Embryonic facial prominence (tissue), 1 donor: ENCODE results near the gene PPARA.

Source experiments
- DNase-seq: peaks from one replicate; pipeline ENCODE4 v3.0.0-alpha.2; 2016; ENCODE audit errors: extremely low spot score

The PPARA gene

DNA sequence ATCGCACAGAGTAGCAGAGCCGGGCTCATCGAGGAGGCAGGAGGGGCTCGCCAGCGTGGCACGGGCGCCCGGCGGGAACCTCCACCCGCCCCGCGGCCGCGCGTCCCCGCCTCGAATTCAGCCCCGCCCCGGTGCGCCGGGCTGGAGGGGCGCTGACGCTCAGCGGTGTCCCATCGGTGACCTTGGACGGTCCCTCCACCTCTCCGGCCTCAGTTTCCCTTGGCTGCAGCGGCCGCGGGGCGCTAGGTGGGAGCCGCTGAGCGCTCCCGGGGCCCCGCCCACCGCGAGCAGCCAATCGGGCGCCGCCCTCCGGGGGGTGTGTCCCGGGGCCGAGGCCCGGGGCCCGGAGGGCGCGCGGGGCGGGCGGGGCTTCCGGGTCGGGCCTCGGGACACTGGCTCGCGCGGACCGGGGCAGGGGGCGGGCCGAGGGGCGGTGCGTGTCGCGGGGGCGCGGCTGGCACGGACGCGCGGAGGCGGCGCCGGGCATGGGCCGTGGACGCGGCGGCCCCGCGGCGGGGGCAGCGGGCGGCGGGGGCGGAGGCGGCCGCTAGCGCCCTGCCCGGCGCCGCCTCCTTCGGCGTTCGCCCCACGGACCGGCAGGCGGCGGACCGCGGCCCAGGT lies at the start of gene PPARA:
Gene PPARA (plus strand): TSS at position 493 of the 621 bp plus-strand sequence. CDS start 47,858 bp downstream, outside the sequence.
- DNase-seq, result peak; percentile 9

DNA sequence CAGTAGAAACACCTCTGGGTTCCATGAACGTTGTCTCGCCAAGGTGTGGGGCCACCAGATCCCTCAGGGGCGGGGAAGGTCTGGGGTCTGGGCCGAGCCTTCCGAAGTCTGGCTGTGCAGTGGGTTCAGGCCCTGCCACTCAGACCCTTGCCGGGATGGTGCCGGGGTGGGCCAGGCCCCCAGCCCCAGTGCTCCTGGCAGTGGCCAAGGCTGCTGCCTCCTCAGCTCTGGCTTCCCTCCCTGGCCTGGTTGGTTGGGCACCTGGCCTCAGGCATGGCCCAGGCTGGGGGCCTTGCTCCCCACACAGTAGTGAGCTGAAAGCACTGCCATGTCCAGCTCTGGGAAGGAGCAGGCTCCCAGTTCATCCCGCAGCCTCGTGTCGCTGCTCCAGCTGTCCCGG lies 48.2 kb upstream of the PPARA start:
- DNase-seq, result no peak

- no peak for DNase-seq
Measured at GRCh38 chr22:46102752-46103151, 47.6 kb upstream of the PPARA start.

DNA sequence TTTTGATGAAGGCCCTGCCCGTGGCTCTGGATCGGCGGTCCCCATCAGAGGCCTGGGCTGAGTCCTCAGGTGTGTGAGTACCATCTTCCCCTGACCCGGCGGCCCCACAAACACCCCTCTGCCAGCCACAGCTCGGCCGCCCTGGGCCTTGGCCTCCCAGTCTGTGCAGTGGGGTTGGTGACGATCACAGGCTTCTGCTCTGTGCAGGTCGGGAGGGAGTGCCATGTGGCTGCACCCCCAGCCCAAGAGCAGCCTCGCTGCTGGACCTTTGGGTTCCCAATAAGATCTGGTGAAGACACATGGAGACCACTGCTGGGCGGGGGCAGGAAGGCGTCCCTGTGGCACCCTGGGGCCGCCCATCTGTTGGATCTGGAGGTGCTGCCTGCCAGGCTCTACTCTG lies 47.1 kb upstream of the PPARA start:
- DNase-seq, result no peak

DNA sequence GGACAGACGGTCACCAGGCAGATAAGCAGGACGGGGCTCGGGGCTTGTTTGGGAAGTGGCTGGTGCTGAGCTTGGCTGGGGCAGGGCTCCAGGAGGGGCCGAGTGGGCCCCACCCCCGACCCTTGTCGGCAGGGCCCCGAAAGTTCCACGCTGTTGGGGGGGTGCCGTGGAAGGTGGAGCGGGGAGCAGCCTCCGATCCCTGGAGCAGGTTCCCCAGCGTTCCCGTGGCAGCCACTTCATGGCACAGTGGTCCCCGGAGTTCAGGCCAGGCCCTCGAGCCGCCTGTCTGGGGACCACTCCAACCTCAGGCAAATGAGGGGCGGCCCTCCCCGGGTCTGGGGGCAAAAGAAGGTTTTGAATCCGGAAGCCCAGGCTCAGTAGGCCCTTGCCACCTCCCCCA lies 46.7 kb upstream of the PPARA start:
- no peak for DNase-seq

DNA sequence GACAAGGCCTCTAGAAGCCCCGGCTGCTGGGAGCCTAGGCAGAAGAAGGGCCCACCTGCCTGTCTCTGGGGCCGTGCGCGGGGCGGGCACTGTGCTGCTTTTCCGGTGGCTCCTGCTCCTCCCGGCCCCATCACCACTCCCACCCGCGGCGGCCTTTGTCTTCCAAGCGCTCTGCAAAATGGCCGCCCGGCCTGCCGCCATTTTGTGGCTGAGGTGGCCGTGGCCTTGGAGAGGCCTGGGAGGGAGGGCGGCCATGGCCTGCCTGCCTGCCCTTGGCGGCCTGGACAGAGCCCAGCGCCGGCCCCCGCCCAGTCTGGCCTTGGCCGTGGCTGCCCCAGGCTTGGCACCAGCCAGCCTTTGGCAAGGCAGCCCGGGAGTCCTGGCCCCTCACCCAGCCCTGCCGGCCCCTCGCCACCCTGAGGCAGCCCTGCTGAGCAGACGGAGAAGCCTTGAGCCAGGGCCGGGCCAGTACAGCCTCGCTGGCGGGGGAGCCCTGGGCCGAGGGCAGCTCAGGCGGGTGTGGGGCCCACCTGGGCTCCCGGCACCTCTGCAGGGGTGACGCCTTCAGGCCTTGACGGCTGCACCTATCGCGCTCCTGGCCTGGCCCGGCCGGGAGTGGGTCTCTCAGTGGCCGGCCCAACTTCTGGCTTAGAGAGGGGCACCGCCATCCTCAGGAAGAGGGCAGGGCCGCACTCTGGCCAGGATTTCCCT lies 46.0 kb upstream of the PPARA start:
- no peak for DNase-seq

DNA sequence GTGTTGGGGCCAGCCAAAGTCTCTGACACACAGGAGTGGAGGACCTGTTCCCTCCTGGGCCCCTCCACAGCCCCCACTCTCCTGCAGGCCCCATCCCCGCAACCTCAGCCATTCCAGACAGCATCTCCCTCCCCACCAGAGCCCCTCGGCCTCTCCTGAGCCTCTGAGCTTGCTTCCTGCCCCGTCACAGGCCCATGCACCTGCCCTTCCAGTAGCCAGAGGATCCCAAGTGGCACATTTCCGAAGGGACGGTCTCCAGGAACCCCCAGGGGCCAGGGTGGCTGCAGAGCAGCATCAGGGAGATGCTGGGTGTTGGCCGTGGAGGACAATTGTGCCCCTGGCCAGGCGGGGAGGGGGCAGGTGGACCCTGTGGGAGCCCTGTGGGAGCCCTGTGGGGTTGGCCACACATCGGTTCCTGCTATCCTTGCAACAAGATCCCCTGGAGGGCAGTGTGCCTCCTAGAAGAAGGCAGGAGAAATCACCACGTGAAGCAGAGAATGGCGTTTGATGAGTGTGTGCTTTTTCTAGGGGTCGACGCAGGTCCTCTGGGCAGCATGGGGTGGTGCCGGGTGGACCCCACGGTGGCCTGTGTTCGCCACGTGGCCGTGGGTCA lies 45.3 kb upstream of the PPARA start:
- no peak for DNase-seq

DNA sequence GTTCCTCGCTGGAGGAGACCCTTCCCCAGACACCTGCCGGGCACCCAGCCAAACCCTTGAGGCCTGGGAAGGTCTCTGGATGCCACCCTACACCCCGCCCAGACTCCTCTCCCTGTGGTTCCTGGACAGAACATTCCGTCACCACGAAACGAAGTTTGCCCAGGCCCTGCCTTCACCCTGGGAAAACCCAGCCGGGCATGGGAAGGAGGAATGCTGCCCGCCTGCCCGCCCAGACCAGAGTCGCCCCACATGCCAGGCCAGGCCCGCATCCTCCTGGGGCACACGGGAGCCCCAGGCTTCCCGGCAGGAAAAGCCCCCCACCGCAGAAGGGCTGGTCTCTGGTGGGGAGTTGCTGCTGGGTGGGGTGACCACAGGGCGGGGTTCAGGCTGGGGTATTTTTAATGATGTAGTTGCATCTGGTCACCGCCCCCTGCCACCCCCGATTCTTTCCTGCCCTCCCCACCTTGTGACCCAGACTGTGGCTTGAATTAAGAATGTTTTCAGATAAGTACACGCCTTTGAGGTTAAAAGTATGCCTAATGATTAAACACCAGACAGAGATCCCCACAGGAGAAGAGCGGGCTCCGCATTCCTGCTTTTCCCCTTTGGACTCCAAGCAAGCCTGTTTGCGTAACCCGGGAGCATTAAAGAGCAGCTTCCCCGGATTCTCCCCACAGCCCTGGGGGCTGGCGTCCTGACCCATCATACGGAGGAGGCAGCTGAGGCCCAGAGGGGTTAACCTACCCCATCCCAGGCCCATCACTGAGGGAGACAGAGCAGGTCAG lies 44.6 kb upstream of the PPARA start:
- no peak for DNase-seq

GRCh38 chr22:46106279-46107022 lies 43.9 kb upstream of the PPARA start:
- no peak for DNase-seq

DNA sequence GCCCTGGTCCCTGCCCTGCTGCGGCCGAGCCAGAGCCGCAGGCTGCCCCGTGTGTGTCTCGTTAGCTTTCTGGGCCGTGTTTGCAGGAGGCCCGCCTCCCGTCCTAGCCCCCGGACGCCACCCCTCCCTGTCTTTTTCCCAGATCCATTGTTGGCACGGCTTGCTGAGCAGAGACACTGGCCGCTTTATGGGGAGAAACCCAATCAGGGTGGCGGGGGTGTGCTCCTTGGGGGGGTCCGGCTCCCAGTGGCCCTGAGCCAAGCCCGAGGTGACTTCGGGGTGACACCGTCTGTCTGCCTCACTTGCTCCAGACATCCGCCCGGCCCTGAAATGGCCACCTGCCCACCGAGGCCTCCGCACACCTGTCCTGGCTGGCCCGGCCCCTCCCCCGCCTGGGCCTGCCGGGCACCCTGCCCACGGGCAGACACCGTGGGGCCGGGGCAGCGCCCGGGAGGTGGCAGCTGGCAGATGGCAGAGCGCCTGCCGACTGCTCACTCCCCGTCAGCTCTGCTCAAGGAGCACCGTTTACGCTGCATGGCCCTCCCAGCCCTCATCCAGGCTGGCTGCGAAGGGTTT lies 43.1 kb upstream of the PPARA start:
- no peak for DNase-seq

DNA sequence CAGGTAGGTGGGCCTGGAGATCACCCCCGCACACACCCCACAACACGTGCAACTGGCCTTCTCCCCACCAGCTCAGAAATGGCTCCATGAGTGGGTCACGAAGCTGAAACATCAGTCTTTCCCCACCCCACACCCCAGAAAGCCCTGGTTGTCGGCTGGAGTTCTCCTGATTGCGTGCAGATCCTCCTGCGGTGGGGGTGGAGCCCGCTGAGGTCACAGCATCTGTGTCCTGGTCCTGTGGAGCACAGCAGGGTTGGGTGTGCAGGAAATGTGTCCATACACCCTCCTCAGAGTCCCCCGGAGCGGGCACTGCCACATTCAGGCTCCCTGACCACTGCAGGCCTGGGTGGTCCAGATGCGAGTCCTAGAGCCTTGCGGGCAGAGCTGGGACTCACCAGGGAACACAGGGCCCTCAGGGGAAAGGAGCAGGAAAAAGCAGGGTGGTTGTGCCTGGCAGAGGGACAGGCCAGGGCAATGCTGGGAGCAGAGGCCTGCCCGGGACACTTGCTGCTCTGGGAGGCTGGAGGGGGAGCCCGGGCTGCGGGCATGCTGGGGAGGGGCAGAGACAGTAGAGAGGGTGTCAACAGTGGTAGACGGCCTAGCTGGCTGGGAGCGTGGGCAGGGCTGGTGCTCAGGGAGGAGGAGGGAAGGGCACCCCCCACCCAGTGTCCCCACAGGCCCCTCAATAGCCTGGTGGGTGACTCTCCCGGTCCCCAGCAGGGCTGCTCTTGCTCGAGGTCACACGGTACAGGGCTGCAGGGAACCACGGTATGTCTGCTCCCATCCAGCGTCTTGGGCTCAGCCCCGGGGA lies 42.4 kb upstream of the PPARA start:
- DNase-seq, result no peak

GRCh38 chr22:46108564-46109473 lies 41.5 kb upstream of the PPARA start:
- DNase-seq, result no peak

DNA sequence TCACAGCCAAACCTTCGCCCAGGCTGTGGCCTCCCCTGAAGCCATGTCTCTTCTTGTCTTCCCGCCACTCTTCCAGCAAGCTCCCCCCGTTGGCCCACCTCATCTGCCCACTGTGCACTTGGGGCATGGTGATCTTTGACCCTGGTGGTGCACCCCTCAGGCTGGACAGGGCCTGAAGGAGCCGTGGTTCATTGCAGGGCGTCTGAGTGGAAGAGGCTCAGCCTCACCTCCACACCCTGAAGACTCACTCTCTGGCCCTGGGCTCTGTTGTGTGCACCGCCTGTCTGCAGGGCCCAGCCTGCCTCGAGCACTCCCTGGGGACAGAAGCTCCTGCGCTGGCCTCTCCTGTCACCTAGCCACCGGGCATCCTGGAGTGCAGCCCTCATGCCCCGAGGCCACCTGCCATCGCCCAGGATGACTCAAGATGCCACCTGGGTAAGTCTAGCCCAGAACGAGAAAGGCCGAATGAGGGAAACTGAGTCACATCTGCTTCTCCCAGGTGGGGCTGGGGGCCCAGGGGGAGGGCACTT lies 40.8 kb upstream of the PPARA start:
- DNase-seq, result no peak

- no peak for DNase-seq
Measured at GRCh38 chr22:46110215-46110614, 40.1 kb upstream of the PPARA start.

DNA sequence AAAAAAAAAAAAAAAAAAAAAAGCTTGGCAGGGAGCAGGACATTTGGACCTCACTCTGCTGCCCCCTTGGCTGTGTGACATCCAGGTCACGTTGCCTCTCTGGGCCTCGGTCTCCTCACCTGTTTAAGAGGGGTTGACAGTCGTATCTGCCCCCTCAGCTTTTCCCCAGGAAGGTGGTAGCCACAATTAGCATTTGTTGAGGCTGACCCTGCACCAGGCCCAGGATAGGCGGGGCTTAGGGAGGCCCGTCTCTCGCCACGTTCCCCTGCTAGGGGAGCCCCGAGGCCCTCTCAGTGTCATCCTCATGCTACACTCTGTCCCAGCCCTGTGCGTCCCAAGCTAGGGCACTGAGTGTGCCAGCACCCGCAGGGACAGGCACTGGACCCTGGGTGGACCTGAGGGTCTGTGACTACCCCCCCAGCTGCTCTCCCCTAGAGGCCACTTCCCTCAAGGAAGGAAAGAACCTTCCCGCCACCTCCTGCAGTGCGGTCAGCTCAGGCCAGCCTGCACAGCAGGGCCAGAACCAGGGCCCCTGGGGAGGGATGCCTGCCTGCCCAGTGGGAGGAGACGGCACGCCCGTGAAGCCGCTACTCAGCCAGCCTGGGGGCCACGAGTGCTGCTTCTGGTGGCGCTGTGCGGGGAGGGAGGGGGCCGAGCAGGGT lies 38.5 kb upstream of the PPARA start:
- no peak for DNase-seq

- DNase-seq, result no peak
Measured at GRCh38 chr22:46112405-46112804, 37.9 kb upstream of the PPARA start.

DNA sequence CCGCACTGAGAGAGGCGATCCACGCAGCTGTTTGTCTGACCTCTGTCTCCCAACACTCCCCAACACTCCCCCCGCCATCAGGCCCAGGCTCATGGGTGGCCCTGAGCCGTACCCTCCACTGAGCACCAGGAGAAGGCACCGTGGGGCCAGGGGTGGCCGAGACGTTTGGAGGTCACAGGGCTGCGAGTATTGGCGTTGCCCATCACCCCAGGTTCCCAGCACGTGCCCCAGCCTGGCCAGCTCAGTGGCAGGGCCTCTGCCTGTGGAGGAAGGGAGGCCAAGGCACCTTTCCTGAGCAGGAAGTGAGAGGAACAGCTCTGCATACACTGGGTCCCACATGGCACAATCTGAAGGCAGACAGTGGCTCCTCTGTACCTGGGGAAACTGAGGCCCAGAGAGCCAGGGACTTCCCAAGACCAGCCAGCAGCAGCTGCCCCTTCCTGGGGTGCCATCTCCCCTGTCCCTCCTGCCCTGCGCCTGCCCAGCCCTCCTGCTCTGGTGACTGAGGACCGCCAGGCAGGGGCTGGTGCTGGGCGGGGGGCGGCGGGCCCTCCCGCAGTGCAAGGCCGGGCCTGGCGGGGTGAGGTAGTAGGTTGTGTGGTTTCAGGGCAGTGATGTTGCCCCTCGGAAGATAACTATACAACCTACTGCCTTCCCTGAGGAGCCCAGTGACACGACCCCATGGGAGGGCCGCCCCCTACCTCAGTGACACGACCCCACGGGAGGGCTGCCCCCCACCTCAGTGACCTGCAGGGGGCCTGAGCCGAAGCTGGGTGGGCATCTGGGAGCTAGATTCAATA lies 37.0 kb upstream of the PPARA start:
- DNase-seq, result no peak
